Measurements from ENCODE around the gene SLC35B4.

SLC35B4 gene

DNA sequence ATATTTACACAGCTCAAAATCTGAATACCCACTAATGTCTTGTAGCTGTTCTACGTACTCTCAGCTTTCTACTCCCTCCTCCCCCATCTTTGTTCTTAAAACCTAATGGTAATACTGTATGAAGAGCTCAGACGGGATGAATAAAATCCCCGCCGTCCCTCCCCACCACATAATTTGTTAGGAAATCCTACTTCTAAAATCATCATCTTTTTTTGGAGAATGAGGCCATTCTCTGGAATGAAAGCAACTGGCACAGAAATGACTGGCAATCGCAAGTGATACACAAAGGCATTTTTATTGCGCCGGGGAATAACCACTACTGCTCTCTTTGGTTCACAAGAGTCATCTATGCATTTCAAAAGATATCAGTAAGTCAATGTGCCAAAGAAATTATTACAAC is 27.3 kb downstream of the SLC35B4 start:
- DNase-seq, result no peak

DNA sequence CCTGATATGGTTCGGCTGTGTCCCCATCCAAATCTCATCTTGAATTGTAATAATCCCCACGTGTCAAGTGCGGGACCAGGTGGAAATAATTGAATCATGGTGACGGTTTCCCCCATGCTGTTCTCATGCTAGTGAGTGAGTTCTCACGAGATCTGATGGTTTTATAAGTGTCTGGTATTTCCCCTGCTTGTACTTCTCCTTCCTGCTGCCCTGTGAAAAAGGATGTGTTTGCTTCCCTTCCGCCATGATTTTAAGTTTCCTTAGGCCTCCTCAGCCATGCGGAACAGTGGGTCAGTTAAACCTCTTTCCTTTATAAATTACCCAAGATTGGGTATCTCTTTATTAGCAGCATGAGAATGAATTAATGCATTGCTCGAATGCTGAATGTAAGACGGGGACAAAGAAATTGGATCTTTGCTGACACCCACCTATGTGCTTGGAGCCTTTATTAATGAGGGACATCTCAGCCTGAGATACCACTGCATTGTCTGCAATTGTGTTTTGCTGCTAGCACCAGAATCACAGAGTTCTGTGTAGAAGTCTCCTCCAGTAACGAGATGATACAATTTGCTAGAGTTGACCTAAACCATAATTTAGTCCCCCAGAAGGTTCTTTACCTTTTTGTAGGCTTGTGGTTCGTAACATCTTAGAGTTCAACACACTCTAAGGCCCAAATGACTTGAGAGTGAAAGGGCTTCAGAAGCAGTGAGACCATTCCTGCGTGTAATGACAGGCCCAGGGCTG is 28.6 kb downstream of the SLC35B4 start:
- no peak for DNase-seq

DNA sequence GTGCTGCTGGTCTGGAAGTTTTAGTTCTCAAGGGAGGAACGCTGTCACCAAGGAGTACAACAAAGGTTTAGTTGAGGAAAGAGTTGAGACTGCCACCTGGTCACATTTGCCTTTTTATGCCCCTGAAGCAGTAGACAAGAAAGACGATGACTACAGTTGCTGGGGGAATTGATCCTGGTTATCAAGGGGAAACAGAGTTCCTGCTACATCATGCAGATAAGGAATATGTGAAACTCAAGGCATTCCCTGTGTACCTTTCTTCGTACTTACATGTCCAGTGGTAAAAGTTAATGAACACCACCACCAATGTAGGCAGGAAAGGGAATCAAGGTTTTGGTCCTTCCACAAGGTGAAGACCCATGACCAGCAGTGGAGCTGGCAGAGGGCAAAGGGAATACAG is 31.8 kb downstream of the SLC35B4 start:
- no peak for DNase-seq

DNA sequence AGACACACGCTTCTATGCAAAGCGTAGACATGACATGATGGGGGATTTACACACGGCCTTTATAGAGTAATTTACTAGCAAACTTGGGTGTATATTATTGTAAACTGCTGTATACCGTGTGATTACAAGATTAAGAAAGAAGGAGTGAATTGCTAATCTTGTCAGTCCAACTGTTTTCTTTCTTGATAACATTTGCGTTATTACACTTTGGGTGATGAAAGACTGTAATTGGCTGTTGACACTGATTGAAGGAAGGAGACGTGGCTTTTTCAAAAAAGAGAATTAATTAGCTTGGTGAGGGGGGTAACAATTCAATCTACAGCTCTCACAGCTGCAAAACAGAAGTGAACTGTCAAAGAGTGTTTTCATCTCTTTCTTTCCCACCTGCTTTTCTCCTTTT is 32.7 kb downstream of the SLC35B4 start:
- DNase-seq, result no peak

DNA sequence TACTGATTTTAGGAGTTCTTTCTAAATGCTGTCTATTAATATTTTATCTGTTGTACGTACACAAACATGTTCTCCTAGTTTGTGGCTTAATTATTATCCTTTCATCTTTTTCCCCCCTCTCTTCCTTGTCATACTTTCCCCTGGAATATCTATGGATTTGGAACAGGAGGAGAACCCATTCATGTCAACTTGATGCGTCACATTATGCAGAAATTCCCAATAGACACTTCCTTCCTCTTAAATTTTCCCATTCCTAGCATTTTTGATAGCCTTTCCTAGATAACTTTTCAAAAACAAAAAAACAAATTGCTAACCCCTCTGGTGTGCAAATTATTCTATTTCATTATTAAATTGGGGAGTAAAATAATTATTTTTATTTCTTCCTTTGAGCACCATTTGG is 36.2 kb downstream of the SLC35B4 start:
- no peak for DNase-seq

DNA sequence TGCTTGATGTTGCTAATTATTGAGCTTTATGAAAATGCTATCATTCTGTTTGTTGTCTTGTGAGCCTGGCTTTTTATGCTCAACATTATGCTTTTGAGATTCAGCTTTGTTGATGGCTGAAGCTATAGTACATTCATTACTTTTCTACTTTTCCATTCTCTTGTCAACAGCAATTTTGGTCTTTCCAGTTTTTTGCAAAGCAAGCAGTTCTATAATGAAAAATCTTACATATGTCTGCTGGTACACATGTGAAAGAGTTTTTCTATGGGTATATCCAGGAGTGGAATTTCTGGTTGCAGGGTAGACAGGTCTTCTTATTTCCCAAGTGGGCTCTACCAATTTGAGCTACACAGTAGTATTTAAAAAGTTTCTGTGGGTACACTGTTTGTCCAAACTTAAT is 36.8 kb downstream of the SLC35B4 start:
- no peak for DNase-seq

DNA sequence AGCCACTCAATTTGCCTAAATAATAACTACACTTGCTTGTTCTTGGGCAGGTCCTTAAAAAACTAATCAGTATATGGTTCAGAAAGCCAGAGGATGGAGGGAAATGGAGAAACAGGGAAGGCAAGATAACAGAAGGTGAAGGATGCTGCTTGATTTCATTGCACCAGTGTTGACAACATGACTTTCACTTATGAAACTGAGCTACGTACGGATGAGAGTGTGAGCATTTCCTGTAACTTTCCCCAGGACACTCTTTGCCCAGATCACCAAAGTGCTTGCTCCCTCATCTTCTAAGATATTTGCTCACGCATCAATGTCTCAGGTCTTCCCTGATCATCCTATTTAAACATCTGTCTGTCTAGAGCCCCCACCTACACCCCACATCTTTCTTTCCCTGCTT is 37.4 kb downstream of the SLC35B4 start:
- no peak for DNase-seq

DNA sequence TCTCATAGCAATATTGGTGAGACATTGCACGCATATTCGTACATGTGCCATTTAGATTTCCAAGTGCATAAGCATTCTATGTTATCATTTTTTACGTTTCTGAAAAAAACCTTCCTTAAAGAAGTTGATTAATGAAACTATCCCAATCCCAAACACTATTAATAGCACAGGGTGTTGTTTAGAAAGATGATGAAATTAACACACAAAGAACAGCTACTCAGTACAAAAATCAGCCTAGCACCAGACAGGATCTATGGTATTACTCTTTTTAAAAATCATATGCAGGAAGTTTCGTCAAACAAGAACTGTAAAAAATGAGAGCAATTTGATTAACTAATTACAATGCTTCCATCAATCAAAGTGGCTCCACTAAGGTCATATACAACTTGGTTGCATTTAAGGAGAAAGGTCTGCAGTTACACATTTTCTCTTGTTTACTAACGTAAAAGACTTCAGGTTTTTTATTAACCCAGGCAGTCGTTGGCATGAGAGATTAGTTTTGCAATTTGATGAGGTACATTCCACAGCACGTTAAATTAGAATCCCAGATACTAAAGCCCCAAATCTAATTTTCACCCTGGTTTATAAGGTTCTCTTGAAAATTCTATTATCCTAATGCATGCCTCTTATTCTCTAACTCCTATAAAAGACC is 38.1 kb downstream of the SLC35B4 start:
- no peak for DNase-seq

DNA sequence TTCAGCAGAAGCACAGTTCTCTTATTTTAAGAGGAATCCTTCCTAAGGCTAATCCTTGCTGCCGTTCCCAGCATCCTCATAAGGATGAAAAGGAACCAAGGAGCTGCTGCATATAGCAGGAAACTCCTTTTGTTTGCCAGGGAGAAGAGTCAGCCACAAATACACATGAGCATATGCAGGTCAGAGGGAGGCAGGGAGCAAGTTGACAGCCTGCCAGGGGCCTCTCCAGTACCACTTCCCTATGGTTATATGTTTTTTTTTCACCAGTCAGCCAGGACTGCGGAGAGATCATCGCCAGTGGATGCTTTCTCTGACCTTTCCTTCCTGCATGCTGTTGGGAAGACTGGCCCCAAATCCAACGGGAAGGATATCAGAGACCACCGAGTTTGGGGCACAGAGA is 39.8 kb downstream of the SLC35B4 start:
- no peak for DNase-seq

DNA sequence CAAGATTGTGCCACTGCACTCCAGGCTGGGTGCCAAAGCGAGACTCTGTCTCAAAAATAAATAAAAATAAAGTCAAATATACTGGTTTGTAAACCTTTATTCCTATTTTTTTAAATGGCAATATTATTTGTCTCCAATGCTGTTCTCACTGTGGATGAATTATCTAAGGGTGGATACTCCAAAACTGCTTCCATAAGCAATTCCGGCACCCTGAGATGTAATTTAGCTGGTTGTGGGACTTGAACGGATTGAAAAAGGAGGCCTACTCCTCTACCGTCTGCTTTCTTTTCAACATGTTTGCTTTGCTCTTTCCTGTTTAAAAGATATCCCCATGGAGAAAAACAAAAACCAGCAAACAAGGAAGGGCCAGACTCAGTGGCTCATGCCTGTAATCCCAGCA is 54.4 kb downstream of the SLC35B4 start:
- DNase-seq, result no peak

DNA sequence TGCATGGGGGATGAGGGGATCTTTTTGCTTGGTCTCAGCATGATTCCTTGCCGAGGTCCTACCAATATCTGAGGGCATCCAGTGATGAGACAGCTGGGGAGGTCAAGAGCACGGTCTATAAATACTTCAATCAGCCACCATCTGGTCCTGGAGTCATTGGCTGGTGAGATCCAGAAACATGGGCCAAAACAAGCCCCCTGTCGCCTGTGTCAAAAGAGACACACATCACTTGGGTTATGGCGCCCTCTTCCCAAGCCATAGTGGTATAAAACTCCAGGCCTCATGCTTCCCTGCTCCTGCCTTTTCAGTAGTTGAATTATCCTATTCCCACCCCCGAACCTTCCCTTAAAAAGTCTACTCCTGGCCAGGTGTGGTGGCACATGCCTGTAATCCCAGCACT is 60.9 kb downstream of the SLC35B4 start:
- DNase-seq, result no peak

DNA sequence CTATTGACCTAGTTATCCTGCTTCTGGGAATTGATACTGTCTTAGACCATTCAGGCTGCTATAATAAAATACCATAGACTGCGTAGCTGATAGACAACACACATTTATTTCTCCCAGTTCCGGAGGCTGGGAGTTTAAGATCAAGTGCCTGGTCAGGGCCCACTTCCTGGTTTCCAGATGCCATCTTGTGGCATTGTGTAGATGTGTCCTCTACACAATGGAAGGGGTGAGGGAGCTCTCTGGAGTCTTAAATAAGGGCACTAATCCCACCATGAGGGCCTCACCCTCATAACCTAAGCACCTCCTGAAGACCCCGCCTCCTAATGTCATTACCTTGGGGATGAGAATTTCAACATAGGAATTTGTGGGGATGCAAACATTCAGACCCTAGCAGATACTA is 62.4 kb downstream of the SLC35B4 start:
- peak; percentile 36 for DNase-seq

DNA sequence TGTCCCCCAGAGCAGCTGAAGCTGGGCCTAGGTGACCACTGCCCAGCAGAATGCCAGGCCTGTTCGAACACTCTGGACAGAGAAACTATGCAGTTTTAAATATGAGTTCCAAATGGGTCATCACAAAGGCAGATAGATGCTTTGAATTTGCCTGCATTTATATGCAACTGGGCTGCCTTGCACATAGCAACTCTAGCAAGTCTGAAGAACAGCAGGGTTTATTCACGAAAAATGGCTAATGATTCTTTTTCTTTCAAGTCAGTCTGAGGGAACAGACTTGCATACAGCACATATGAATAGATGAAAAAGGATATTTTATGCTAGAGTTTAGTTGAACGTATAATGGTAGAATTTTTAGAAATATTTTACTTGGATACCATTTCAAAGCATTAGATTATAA is 68.5 kb downstream of the SLC35B4 start:
- DNase-seq, result no peak

DNA sequence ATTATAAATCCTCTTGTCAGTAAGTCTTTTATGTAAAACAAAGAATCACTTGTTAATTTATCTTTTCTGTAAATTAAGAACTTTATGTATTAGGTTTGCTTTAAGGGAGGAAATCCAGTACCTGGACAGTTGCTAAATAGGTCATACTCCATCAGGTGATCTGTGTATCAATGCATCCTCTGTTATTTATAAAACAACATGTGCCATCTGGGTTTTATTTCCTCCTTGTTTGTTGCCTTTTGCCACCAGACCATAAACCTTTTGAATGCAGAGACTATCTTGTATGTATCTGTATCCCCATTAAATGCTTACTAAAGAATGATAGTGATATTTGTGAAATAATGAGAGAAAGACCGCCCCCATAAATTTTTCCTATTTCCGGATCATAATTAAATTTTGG is 70.0 kb downstream of the SLC35B4 start:
- no peak for DNase-seq

DNA sequence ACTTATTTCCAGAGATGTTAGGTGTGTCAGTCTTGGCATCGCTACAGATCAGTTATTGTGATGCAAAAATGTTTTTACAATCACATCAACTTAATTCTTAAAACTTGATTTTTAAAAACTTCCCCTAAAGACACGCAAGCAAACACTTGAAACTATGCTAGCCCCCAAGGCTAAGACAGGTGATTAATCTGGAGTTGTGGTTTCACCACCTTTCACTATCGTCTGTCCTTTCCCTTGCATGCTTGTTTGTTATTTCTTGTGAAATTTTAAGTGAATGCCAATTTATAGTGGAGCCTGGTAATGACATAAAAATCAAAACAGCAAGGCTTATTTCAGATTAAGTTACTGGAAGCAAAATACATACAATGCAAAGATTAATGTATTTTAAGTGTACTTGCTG is 70.4 kb downstream of the SLC35B4 start:
- DNase-seq, result no peak

DNA sequence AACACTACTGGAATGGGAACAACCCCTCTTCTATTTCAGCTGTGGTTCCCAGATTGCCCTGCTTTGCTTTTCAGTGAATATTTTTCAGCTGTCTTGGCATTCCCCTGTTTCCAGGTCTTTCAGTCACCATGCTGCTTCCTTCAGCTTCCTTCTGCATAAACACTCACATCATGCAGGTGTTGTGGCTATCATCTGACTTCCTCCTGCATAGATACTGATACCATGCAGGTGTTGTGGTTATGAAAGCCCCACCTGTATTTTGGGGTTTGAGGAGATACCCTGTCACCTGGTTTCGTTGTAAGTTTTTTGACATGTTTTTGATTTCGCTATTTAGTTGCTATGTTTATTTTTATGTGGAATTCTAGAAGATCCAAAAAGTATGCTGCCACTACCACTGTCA is 71.5 kb downstream of the SLC35B4 start:
- peak; percentile 80 for DNase-seq

Data from RPMI8226 (cell line).